Measurements from ENCODE around the gene RAPGEF3. TPM values are rescaled to one million over a fixed set of nuclear protein-coding genes. Genes with fewer than 3 reads are reported as not detected.

RAPGEF3 gene
- total RNA-seq, 1 experiment from 2014 or later: 8.2 TPM

DNA sequence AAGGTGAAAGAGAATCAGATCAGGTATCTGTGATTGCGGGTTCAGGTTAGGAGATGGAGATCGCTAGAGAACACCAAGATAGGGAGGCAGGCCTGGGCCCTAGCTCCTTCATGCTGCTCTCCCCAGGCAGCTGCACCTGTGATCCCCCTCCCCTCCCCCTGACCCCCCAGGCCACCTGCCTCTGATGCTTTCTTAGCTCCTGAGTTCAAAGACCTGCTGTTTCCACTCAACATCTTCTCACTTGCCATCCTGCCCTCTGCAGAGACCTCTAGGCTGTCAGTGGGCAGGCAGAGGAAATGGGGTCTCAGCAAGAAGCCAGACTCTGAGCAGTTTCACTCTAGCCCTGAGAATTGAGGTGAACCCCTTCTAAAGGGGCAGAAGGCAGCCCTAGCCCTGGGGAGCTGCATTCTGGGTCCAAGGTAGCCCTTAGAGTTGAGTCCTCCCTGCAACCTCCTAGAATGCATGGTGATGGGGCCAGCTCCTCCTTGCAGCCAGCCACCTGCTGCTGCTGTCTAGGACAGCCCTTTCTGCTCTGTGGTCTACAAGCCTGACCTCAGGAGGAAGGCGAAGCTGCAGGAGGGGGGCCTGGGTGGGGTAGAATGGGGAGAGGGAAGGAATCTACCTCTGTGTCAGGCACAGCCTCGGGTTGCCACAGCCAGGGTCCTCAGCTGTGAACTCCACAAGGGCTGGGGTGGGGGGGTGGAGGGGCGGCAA lies 8.0 kb upstream of the RAPGEF3 start:
- no peaks in the 10 kb centered on the region for H3K9me3 Mint-ChIP-seq (ENCODE audit: low read depth, unreplicated experiment)
- no peaks in the 10 kb centered on the region for H3K36me3 Mint-ChIP-seq (ENCODE audit: insufficient read depth, unreplicated experiment)
- H3K27me3 Mint-ChIP-seq (ENCODE audit: unreplicated experiment): no peaks in the 10 kb centered on the region
- BruUV-seq (replicated peaks): no TSS peak
- DNase-seq: no peak
- H3K4me3 Mint-ChIP-seq (ENCODE audit: low read depth, unreplicated experiment): no peak overlapping the region
- CTCF ChIA-PET: interaction anchor here (0.6 to 3.6 kb wide), 8 partner anchors 9 to 71 kb away, joined by 3 to 75 read pairs (median 6); no protein-coding TSS in a partner anchor
- H3K4me1 Mint-ChIP-seq (ENCODE audit: low read depth, unreplicated experiment): no peaks in the 10 kb centered on the region
- intact Hi-C loops (cut with micrococcal nuclease; ENCODE audit: unreplicated experiment): loop anchor here (1.0 kb wide), 1 partner anchor 22 kb away; no protein-coding TSS in a partner anchor
- TF ChIP-seq, protein P1, sequence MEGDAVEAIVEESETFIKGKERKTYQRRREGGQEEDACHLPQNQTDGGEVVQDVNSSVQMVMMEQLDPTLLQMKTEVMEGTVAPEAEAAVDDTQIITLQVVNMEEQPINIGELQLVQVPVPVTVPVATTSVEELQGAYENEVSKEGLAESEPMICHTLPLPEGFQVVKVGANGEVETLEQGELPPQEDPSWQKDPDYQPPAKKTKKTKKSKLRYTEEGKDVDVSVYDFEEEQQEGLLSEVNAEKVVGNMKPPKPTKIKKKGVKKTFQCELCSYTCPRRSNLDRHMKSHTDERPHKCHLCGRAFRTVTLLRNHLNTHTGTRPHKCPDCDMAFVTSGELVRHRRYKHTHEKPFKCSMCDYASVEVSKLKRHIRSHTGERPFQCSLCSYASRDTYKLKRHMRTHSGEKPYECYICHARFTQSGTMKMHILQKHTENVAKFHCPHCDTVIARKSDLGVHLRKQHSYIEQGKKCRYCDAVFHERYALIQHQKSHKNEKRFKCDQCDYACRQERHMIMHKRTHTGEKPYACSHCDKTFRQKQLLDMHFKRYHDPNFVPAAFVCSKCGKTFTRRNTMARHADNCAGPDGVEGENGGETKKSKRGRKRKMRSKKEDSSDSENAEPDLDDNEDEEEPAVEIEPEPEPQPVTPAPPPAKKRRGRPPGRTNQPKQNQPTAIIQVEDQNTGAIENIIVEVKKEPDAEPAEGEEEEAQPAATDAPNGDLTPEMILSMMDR (IDR thresholded peaks at IDR 0.05; ENCODE audit: unreplicated experiment): no peak
- no peak overlapping the region for H3K27ac Mint-ChIP-seq (ENCODE audit: unreplicated experiment)

DNA sequence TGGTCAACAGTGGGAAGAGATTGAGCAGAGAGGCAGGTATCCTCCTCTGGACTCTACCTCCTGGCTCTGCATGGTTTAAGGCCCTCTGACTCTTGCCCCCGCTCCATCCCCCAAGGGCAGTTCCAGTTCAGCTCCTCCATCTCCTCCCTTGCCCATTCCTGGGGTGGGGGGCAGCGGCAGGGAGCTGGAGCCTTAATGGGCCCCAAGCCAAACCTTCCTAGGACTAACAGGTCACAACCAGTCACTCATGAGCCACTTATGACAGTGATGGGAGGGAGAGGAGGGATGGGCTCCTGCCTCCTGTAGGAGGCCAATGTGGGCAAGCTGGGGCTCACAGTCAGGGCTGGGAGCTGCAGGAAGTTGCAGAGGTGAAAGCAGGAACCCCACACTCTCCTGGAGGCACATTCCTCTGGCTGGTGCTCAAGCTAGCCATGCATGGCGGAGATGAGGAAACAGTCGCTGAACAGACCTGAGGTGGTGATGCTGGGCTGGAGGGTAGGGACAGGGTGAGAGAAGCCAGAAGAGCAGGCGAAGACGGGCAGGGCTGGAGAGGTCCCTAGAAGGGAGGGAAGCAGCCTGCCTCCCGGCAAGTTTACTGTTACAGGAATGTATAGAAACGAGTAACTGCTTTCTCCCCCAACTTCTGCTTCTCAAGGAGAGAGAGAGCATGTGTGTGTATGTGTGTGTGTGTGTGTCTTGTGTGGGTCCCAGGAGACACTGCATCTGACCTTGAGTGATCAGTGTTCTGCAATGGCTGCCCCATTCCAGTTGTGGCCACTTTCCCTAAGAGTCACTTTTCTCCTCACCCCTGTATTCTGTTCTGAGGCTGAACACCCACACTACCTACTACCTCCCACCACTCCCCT lies 5.0 kb upstream of the RAPGEF3 start:
- no peaks in the 10 kb centered on the region for H3K27me3 Mint-ChIP-seq (ENCODE audit: unreplicated experiment)
- CTCF ChIA-PET: interaction anchor here (1.5 kb wide), 1 partner anchor 20 kb away, joined by 5 read pairs; no protein-coding TSS in a partner anchor
- TF ChIP-seq, protein P1 (IDR thresholded peaks at IDR 0.05; ENCODE audit: unreplicated experiment): no peak
- no peak overlapping the region for H3K27ac Mint-ChIP-seq (ENCODE audit: unreplicated experiment)
- H3K9me3 Mint-ChIP-seq (ENCODE audit: low read depth, unreplicated experiment): no peaks in the 10 kb centered on the region
- peaks cover 6% of the 10 kb centered on the region for H3K36me3 Mint-ChIP-seq (ENCODE audit: insufficient read depth, unreplicated experiment)
- DNase-seq: no peak
- no peak overlapping the region for H3K4me3 Mint-ChIP-seq (ENCODE audit: low read depth, unreplicated experiment)
- BruUV-seq (replicated peaks): no TSS peak
- no peaks in the 10 kb centered on the region for H3K4me1 Mint-ChIP-seq (ENCODE audit: low read depth, unreplicated experiment)
- intact Hi-C loops (cut with micrococcal nuclease; ENCODE audit: unreplicated experiment): no loop called here

DNA sequence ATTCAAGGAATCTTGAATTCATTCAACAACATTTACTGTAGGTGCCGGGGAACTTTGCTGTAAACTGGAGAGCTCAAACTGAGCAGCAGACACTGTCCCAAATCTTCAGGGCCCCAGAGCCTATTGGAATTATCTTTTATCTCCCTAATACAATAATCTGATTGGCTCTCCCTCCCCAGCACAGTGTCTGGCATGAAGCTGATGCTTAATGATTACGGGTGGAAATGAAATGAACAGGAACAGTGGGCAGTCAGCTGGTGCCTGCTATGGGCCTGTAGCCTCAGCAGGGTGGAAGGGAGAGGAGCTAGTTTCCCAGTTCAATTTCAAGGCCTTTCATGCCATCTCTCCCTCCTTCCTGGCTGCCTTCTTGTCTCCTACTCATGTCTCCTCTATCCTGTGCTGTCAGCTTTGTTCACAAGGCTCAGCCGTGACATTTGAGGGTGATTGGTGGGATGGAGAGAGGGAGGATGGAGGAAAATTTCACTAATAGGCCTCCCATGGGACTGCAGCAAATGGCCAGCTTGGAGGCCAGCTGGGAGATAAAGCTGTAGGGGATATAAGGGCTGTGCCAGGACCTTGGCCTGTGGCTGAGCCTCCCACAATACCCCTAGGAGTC lies 4.3 kb upstream of the RAPGEF3 start:
- TF ChIP-seq, protein P1 (IDR thresholded peaks at IDR 0.05; ENCODE audit: unreplicated experiment): no peak
- intact Hi-C loops (cut with micrococcal nuclease; ENCODE audit: unreplicated experiment): no loop called here
- Mint-ChIP-seq H3K9me3 (ENCODE audit: low read depth, unreplicated experiment) (no peaks in the 10 kb centered on the region), H3K27me3 (ENCODE audit: unreplicated experiment) (no peaks in the 10 kb centered on the region), H3K4me1 (ENCODE audit: low read depth, unreplicated experiment) (no peaks in the 10 kb centered on the region), H3K36me3 (ENCODE audit: insufficient read depth, unreplicated experiment) (peaks cover 7% of the 10 kb centered on the region), H3K27ac (ENCODE audit: unreplicated experiment) (no peak overlapping the region), H3K4me3 (ENCODE audit: low read depth, unreplicated experiment) (no peak overlapping the region)
- CTCF ChIA-PET: interaction anchor here (1.5 kb wide), 1 partner anchor 19 kb away, joined by 5 read pairs; no protein-coding TSS in a partner anchor
- no peak for DNase-seq
- no TSS peak for BruUV-seq (replicated peaks)

DNA sequence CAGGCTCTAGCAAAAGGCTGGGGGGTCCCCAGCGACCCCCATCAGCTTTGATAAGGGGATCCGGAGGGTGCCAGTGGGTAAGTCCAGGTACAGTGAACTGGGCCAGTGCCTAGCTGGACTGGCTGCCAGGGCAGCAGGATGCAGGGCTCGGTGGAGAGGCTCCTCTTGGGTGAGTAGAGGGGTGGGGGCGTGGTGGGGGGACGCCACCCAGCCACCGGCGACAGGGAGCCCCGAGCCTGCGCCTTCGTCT lies 171 bp downstream of the RAPGEF3 start:
- H3K9me3 Mint-ChIP-seq (ENCODE audit: low read depth, unreplicated experiment): no peaks in the 10 kb centered on the region
- TF ChIP-seq, protein P1 (IDR thresholded peaks at IDR 0.05; ENCODE audit: unreplicated experiment): no peak
- H3K27me3 Mint-ChIP-seq (ENCODE audit: unreplicated experiment): no peaks in the 10 kb centered on the region
- CTCF ChIA-PET: interaction anchor here (0.9 to 2.1 kb wide), 4 partner anchors 13 to 17 kb away, joined by 3 to 14 read pairs (median 6); no protein-coding TSS in a partner anchor
- DNase-seq: no peak
- peaks cover 40% of the 10 kb centered on the region for H3K4me1 Mint-ChIP-seq (ENCODE audit: low read depth, unreplicated experiment)
- BruUV-seq (replicated peaks): no TSS peak
- no peak overlapping the region for H3K27ac Mint-ChIP-seq (ENCODE audit: unreplicated experiment)
- peak overlapping the region; percentile 82 for H3K4me3 Mint-ChIP-seq (ENCODE audit: low read depth, unreplicated experiment)
- intact Hi-C loops (cut with micrococcal nuclease; ENCODE audit: unreplicated experiment): loop anchor here (2.0 kb wide), 1 partner anchor 14 kb away; no protein-coding TSS in a partner anchor
- H3K36me3 Mint-ChIP-seq (ENCODE audit: insufficient read depth, unreplicated experiment): peaks cover 21% of the 10 kb centered on the region
